NCI-H2081 (cell line): ENCODE measurements around the gene PARG.
"Not testable (repeated sequence)": the region's sequence is repeated elsewhere in the genome, so short reads cannot be mapped to it uniquely, and the experiment has no call there.

ENCODE experiments used
- DNase-seq, 2 experiments: peaks; one replicate each; lab custom pipeline; 2025; lab: John Stamatoyannopoulos, UW

The PARG gene

DNA sequence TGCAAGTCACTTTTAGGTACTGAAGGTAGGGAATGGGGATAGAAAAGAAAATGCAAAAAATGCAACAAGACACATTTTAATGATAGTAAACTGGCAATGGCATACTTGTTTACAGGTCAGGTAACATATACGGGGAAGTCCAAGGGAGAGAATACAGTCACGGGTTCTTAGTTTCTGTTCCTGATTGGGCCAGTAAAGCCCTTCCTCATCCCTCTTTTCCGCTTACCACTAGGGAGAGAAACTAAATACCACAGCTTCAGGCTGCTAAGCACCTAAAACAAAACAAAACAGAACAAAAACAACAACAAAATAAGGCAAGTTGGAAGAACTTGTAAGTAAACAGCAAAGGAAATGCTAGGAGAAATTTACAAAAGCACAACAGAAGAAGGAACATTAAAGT lies 114.5 kb downstream of the PARG start:
- no peak for DNase-seq

DNA sequence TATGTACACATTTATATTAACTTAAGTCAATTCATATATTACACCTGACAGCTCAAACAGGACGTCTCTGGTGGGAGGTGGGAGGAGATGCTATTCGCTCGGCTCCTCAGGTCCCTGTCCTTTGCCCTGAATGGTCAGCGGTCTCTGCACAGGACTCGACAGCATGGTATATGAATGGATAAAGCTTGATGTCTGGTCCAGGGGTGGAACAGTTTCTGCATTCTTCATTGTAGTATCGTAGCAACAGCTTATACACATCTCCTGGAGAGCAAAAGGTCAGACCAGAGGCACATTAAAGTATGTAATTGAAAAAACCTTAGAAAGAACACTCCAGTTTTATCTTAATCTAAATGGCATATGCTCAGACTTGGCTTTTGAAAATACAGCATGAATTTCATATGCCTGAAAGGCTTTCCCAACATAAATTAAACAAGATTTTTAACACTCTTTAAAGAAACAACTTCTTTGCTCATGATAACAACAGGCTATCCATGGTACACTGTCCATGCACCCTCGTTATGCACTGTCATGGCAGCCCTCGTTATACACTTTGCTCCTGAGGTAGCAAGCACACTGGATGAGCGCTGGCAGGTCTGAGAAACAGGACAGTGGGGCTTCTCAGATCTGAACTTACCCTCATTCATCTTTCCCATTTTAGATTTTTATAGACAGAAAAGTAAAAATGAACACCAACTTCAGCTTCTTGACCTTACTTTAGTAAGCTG lies 122.4 kb downstream of the PARG start:
- DNase-seq = no peak

DNA sequence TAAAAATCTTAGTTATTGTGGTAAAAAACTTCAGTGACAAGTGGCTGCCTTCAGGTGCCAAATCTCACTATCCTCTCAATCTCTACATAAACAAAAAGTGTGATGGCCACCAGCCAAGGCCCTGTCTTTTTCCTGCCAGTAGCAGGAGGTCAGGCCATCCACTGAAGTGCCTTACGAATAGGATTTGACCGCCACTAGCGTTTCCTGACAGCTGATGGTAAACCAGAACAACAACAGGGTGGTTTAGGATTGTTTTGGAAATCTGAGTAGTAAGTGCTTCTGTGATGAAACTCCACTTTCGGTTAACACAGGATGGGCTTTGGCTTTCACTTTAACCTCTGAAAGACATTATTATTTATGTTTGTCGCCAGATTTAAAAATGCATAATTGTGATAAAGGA lies 124.0 kb downstream of the PARG start:
- no peak for DNase-seq

DNA sequence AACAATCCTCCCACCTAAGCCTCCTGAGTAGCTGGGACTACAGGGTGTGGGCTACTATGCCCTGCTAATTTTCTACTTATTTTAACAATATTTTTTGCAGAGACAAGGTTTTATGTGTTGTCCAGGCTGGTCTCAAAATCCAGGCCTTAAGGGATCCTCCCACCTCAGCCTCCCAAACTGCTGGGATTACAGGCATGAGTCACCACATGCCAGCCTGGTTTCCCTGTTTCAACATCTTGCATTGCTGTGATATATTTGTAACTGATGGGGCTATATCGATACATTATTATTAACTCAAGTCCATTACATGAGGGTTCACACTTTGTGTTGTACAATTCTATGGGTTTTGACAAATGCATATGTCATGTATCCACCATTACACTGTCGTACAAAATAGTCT lies 137.8 kb downstream of the PARG start:
- no peak for DNase-seq

DNA sequence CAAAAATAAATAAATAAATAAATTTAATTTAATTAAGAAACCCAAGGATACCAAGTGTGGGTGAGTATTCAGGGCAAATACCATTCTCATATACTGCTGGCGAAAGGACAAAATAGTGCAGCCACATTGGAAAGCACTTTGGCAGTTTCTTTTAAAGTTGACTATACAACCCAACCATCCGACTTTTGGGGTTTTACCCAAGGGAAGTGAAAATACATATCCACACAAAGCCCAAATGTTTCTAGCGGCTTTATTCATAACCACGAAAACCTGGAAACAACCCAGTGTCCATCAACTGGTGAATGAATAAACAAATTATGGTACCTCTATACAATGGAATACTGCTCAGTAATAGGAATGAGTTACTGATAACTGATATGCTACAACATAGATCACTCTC lies 143.6 kb downstream of the PARG start:
- no peak for DNase-seq

DNA sequence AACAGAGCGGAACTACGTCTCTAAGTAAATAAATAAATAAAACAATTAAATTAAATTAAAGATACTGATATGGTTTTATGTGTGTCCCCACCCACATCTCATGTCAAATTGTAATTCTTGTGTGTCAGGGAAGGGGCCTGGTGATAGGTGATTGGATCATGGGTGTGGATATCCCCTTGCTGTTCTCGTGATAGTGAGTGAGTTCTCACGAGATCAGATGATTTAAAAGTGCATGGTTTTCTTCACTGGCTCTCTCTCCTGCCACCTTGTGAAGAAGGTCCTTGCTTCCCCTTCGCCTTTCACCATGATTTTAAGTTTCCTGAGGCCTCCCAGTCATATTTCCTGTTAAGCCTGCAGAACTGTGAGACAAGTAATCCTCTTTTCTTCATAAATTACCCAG lies 150.7 kb downstream of the PARG start:
- no peak for DNase-seq

DNA sequence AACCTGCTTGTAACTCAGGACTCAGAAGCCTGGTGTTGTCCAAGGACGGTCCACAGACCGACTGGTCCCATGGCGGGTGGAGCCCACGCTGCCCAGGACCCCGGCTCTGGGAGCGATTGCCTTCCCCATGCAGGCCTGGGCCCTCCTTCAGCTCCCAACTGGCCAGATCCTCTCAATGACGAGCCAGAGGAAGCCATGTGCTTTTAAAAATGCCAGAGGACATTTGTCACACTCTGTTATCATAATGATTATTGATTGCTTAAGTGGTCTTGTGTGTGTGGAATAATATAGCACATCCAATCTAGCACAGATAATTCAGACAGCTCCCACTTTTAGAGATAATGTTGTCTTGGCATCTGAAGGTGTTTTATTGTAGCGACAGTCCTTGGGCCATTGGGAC lies 157.1 kb downstream of the PARG start:
- no peak for DNase-seq

DNA sequence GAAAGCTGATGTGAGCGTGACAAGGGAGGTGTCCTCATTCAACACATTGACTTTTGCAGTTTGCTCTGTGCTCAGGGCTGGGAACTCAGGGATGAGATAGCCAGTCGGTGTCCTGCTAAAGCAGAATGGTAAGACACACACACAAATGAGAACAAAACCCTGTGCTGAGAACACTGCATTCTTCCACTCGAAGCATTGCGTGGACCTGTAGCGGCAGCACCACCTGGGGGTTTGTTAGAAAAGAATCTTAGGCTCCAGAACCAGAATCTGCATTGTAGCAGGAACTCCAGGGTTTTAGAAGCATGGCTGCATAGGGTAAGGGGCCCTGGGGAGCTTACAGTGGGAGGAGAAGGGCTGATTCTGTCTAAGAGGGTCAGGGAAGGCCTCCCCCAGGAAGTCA lies 158.2 kb downstream of the PARG start:
- no peak for DNase-seq

DNA sequence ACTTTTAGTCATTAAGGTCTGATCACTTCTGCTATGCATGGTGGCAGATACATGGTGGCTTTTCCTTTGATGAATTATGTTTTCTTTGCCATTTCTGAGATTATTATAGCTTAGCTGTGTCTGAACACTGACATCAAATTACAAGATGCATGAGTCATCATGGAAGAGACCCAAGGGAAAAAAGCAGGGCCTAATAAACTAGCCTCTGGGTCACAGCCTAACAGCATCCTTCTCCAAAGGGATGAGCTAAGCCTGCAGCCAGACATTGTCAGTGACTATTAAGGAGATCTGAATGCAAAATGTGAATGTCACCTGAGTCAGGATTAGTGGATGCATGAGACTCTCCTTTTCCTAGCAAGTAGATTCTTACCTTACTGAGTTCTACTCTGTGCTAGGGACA lies 160.6 kb downstream of the PARG start:
- DNase-seq = no peak

DNA sequence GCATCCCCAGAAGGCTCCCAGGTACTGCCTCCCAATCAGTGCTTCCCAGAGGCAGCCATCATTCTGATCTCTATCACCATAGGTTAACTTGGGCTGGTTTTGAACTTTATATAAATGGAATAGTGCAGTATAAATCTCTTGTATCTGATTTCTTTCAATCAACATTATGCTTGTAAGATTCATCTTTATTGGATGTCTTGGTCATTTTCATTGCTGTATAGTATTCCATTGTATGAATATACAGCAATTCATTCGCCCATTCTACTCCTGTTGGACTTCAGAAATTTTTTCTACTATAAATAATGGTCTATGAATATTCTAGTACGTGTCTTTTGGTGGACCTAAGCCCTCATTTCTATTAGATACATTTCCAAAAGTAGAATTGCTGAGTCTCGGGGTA lies 163.6 kb downstream of the PARG start:
- no peak for DNase-seq

DNA sequence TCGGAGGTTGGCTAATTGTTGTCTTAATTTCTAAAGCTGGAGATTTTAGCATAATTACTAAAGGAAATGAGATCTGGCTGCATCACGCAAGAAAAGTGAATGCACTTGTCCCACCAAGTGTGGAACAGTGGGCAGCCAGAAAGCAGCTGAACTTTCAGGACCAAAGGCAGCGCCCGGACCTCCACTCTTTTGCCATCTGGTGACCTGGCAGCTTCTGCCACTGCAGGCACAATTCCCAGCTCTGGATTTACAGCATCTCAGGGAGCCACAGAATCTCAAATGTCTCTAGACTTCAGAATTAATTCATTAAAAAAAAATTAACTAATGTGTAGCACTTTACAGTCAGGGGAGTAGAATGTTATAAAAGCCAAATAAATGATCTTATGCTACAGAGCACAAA lies 165.0 kb downstream of the PARG start:
- no peak for DNase-seq

DNA sequence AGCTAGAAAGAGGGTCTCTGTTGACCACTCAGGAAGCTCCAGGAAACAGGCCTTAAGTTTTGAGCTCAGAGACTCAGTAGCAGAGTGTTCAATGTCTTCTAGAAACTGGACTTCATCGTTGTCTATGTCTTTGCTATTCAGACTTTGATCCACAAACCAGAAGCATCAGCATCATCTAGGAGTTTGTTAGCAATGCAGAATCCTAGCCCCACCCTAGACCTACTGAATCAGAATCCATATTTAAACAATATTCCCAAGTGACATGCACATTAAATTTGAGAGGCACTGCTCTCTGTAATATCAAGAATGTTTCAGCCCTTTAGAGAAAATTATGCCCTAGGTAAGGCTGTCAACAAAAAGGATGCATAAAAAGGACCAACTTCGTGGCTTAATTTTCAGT lies 166.8 kb downstream of the PARG start:
- no peak for DNase-seq

DNA sequence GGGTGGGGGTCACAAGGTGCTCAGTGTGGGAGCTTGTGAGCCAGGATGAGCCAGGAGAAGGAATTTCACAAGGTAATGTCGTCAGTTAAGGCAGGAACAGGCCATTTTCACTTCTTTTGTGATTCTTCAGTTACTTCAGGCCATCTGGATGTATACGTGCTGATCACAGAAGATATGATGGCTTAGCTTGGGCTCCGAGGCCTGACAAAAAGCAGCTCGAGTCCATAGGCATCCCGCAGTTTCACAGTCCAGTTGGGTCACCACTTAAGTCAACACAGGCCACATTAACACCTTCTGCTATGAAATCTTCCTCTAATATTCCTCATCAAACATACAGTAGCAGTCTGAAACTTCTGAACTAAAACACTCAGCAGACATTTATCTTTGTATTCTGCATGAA lies 168.9 kb downstream of the PARG start:
- DNase-seq = not testable (repeated sequence)

DNA sequence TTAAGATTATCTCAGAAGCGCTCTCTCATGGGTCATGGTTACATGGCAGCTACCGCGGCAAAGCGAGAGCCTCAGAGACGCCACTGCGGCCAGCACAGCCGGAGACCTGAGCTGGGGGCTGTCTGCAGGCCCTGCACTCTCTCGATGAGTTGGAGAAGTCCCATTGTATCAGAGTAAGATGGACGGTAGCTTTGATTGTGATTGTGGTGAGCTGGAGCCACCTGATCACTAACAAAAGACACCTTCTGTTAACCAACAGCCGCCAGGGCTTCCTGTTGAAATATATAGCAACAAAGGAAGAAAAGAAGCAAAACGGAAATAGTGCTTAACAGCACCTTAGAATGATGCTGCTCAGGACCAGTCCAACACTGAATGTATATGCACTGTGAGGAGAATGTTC lies 170.8 kb downstream of the PARG start:
- DNase-seq = not testable (repeated sequence)

DNA sequence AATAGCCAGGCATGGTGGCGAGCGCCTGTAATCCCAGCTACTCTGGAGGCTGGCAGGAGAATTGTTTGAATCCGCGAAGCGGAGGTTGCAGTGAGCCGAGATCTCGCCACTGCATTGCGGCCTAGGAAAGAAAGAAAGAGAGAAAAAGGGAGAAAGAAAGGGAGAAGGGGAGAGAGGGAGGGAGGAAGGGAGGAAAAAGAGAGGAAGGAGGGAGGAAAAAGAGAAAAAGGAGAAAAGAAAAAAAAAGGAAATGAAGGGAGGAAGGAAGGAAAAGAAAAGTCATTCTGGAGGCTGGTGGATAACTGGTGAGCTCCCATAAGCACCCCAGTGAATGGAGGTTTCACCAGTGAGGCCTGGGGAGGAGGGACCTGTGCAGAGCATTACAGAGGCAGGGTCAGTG lies 172.1 kb downstream of the PARG start:
- no peak for DNase-seq

DNA sequence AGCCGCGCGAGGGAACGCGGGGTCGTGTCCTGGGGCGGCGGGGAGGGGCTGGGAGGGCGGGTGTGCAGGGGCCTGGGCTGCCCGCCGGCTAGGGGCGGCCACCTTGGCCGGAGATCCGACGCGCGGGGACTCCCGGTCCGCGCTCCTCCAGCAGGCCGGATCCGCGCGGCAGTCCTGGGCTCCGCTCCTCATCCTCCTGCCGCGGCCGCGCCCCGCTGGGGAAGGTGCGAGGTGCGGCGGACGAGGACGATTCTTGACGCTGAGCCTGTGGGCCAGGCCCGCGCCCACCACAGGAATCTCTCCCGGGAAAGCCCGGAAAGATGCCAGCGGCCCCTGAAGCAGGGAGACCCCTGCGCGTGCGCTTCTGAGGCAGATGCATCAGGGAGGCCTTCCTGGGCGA lies 173.1 kb downstream of the PARG start:
- DNase-seq = no peak

DNA sequence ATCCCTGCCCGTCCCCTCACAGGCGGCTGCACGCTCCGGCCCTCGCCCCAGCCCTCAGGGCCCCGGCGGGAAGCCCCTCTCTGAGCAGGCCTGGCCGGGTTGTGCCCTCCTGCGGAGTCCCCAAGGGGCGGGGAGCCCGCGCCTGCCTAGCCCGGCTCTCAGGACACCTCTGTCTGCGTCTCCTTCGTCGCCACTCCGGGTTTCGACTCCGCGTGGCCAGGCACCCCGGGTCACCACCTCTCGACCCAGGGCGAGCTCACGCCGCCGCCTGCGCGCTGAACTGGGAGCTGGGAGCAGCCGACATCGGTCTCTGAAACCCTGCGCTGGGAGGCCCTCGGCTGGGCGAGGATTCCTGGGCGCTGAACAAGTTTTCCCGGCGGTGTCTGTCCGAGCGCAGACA lies 173.5 kb downstream of the PARG start:
- no peak for DNase-seq
